ELF-1 (cell line): ENCODE data around the gene TIMP3.

ENCODE experiments used
- DNase-seq: peaks from one replicate; pipeline ENCODE4 v3.0.0-alpha.2; 2016; ENCODE audit warnings: low read depth, low spot score

The TIMP3 gene

GRCh38 chr22:32827049-32827602, 25.6 kb downstream of the TIMP3 start:
- DNase-seq: no peak

GRCh38 chr22:32828150-32828549, 26.6 kb downstream of the TIMP3 start:
- DNase-seq: no peak

GRCh38 chr22:32828561-32828960, 27.1 kb downstream of the TIMP3 start:
- DNase-seq: no peak

GRCh38 chr22:32829451-32829851, 27.9 kb downstream of the TIMP3 start:
- DNase-seq: no peak

- peak; percentile 43 for DNase-seq
These were observed 29.0 kb downstream of the TIMP3 start for GRCh38 chr22:32830473-32830872.

GRCh38 chr22:32830957-32831356, 29.5 kb downstream of the TIMP3 start:
- DNase-seq: peak; percentile 5

- DNase-seq: no peak
These were observed 30.1 kb downstream of the TIMP3 start for GRCh38 chr22:32831584-32831983.

GRCh38 chr22:32832174-32832573, 30.7 kb downstream of the TIMP3 start:
- DNase-seq: no peak

- DNase-seq: no peak
These were observed 35.0 kb downstream of the TIMP3 start for GRCh38 chr22:32836280-32837123.

- DNase-seq: no peak
These were observed 35.6 kb downstream of the TIMP3 start for GRCh38 chr22:32837142-32837541.

- no peak for DNase-seq
These were observed 36.3 kb downstream of the TIMP3 start for GRCh38 chr22:32837803-32838202.

- DNase-seq: no peak
These were observed 38.5 kb downstream of the TIMP3 start for GRCh38 chr22:32839831-32840584.

- no peak for DNase-seq
These were observed 39.7 kb downstream of the TIMP3 start for GRCh38 chr22:32841175-32841574.

- DNase-seq: no peak
These were observed 41.0 kb downstream of the TIMP3 start for GRCh38 chr22:32842486-32842885.

GRCh38 chr22:32843300-32843699, 41.8 kb downstream of the TIMP3 start:
- no peak for DNase-seq

GRCh38 chr22:32844251-32844650, 42.7 kb downstream of the TIMP3 start:
- DNase-seq: no peak

- no peak for DNase-seq
These were observed 45.4 kb downstream of the TIMP3 start for GRCh38 chr22:32846780-32847491.

GRCh38 chr22:32848226-32848625, 46.7 kb downstream of the TIMP3 start:
- DNase-seq: no peak

GRCh38 chr22:32849501-32849900, 48.0 kb downstream of the TIMP3 start:
- DNase-seq: no peak

- DNase-seq: no peak
These were observed 48.7 kb downstream of the TIMP3 start for GRCh38 chr22:32850157-32850556.

- DNase-seq: no peak
These were observed 49.3 kb downstream of the TIMP3 start for GRCh38 chr22:32850591-32851517.
